Mucosa of rectum (tissue), 2 donors: ENCODE data around the gene NISCH.

Experiments
- H3K27ac ChIP-seq, 2 donors: one replicate each; pipeline ENCODE4 v1.7.0; 2013; ENCODE audit warnings: inconsistent platforms in 2 of 2, low read depth in 2 of 2, low read length in 2 of 2
- H3K27me3 ChIP-seq, 2 donors: one replicate each; pipeline ENCODE4 v1.7.0; 2013; ENCODE audit warnings: low read length in 2 of 2; ENCODE audit not compliant: control insufficient read depth in 2 of 2, insufficient read depth in 2 of 2
- H3K36me3 ChIP-seq, 2 donors: one replicate each; pipeline ENCODE4 v1.7.0; 2013; ENCODE audit warnings: low read length in 2 of 2; ENCODE audit not compliant: control insufficient read depth in 2 of 2, insufficient read depth in 2 of 2
- H3K4me1 ChIP-seq, 2 donors: one replicate each; pipeline ENCODE4 v1.7.0; 2013; ENCODE audit warnings: low read length in 2 of 2, mild to moderate bottlenecking in 1 of 2; ENCODE audit not compliant: control insufficient read depth in 2 of 2, insufficient read depth in 2 of 2
- H3K4me3 ChIP-seq, 2 donors: one replicate each; pipeline ENCODE4 v1.7.0; 2013; ENCODE audit warnings: low read length in 2 of 2
- H3K9ac ChIP-seq, 2 donors: one replicate each; pipeline ENCODE4 v1.7.0; 2013; ENCODE audit warnings: low read length in 2 of 2, low read depth in 1 of 2, mild to moderate bottlenecking in 1 of 2
- H3K9me3 ChIP-seq, 2 donors: one replicate each; pipeline ENCODE4 v1.7.0; 2013; ENCODE audit warnings: low read length in 2 of 2; ENCODE audit not compliant: control insufficient read depth in 2 of 2
- donor health status: healthy.
- donor health status: Normal muscosa, but diverticular disease.

NISCH gene

GRCh38 chr3:52512727-52513126, 57.3 kb downstream of the NISCH start:
- Histone ChIP-seq H3K9me3 (no peaks in the 10 kb centered on the region), H3K36me3 (no peaks in the 10 kb centered on the region), H3K4me3 (no peak overlapping the region), H3K27ac (no peak overlapping the region), H3K4me1 (no peaks in the 10 kb centered on the region), H3K9ac (no peak overlapping the region), H3K27me3 (no peaks in the 10 kb centered on the region)

GRCh38 chr3:52513281-52513680, 57.9 kb downstream of the NISCH start:
- no peak overlapping the region for H3K4me3 ChIP-seq
- H3K9me3 ChIP-seq = no peaks in the 10 kb centered on the region
- H3K36me3 ChIP-seq = no peaks in the 10 kb centered on the region
- no peak overlapping the region for H3K27ac ChIP-seq
- no peak overlapping the region for H3K9ac ChIP-seq
- no peaks in the 10 kb centered on the region for H3K27me3 ChIP-seq
- H3K4me1 ChIP-seq = no peaks in the 10 kb centered on the region

GRCh38 chr3:52514576-52514975, 59.2 kb downstream of the NISCH start:
- Histone ChIP-seq H3K27ac (no peak overlapping the region), H3K4me1 (no peaks in the 10 kb centered on the region), H3K36me3 (no peaks in the 10 kb centered on the region), H3K9me3 (no peaks in the 10 kb centered on the region), H3K27me3 (no peaks in the 10 kb centered on the region), H3K9ac (no peak overlapping the region), H3K4me3 (no peak overlapping the region)

- Histone ChIP-seq H3K27me3 (no peaks in the 10 kb centered on the region), H3K9me3 (no peaks in the 10 kb centered on the region), H3K36me3 (no peaks in the 10 kb centered on the region), H3K4me3 (no peak overlapping the region), H3K4me1 (no peaks in the 10 kb centered on the region), H3K9ac (no peak overlapping the region), H3K27ac (no peak overlapping the region)
Observed at GRCh38 chr3:52515192-52515591, 59.8 kb downstream of the NISCH start.

- H3K9ac ChIP-seq = no peak overlapping the region
- H3K27me3 ChIP-seq = no peaks in the 10 kb centered on the region
- no peak overlapping the region for H3K4me3 ChIP-seq
- no peaks in the 10 kb centered on the region for H3K36me3 ChIP-seq
- H3K4me1 ChIP-seq = no peaks in the 10 kb centered on the region
- no peak overlapping the region for H3K27ac ChIP-seq
- H3K9me3 ChIP-seq = no peaks in the 10 kb centered on the region
Observed at GRCh38 chr3:52516509-52517195, 61.2 kb downstream of the NISCH start.

GRCh38 chr3:52517796-52518722, 62.7 kb downstream of the NISCH start:
- no peaks in the 10 kb centered on the region for H3K9me3 ChIP-seq
- H3K4me1 ChIP-seq = no peaks in the 10 kb centered on the region
- H3K9ac ChIP-seq = no peak overlapping the region
- H3K36me3 ChIP-seq = no peaks in the 10 kb centered on the region
- no peaks in the 10 kb centered on the region for H3K27me3 ChIP-seq
- H3K4me3 ChIP-seq = no peak overlapping the region
- H3K27ac ChIP-seq = no peak overlapping the region

GRCh38 chr3:52518723-52519444, 63.5 kb downstream of the NISCH start:
- H3K27ac ChIP-seq = no peak overlapping the region
- H3K36me3 ChIP-seq = no peaks in the 10 kb centered on the region
- H3K27me3 ChIP-seq = no peaks in the 10 kb centered on the region
- no peaks in the 10 kb centered on the region for H3K4me1 ChIP-seq
- no peaks in the 10 kb centered on the region for H3K9me3 ChIP-seq
- H3K9ac ChIP-seq = no peak overlapping the region
- H3K4me3 ChIP-seq = no peak overlapping the region

GRCh38 chr3:52519445-52520140, 64.2 kb downstream of the NISCH start:
- H3K4me3 ChIP-seq = no peak overlapping the region
- H3K9ac ChIP-seq = no peak overlapping the region
- H3K36me3 ChIP-seq = peaks cover 0 to 3% of the 10 kb centered on the region in 2 donors
- H3K9me3 ChIP-seq = no peaks in the 10 kb centered on the region
- no peaks in the 10 kb centered on the region for H3K4me1 ChIP-seq
- H3K27ac ChIP-seq = no peak overlapping the region
- H3K27me3 ChIP-seq = no peaks in the 10 kb centered on the region

- no peak overlapping the region for H3K27ac ChIP-seq
- H3K4me1 ChIP-seq = no peaks in the 10 kb centered on the region
- peaks cover 0 to 3% of the 10 kb centered on the region in 2 donors for H3K36me3 ChIP-seq
- no peak overlapping the region for H3K9ac ChIP-seq
- H3K27me3 ChIP-seq = no peaks in the 10 kb centered on the region
- no peaks in the 10 kb centered on the region for H3K9me3 ChIP-seq
- H3K4me3 ChIP-seq = no peak overlapping the region
Observed at GRCh38 chr3:52520141-52520667, 64.8 kb downstream of the NISCH start.
